ENCODE data around the gene ZNF35. TPM values are rescaled to one million over a fixed set of nuclear protein-coding genes. Genes with fewer than 3 reads are reported as not detected.
A peak's percentile ranks its signal among the peaks of the same experiment; 100 is the strongest.

ZNF35 gene
- total RNA-seq, 1 donor from 2014 or later, result 23.1 TPM

- DNase-seq, result peak; percentile 76
These were observed 36.7 kb downstream of the ZNF35 start for GRCh38 chr3:44685128-44685800.

- DNase-seq, result no peak
These were observed 39.4 kb downstream of the ZNF35 start for GRCh38 chr3:44687898-44688297.

Other genes with a start within 250 kb of the ZNF35 start
- gene ZNF445, start 171.1 kb upstream of the ZNF35 start, total RNA-seq, result 9.2 and 10.6 TPM in 2 replicates
- gene ZKSCAN7, start 93.5 kb upstream of the ZNF35 start, total RNA-seq, result 1.3 and 2.2 TPM in 2 replicates
- gene ZNF660, start 63.8 kb upstream of the ZNF35 start, total RNA-seq, result 0.79 and 2.2 TPM in 2 replicates
- gene ZNF197, start 23.7 kb upstream of the ZNF35 start, total RNA-seq, result 11.0 and 11.4 TPM in 2 replicates
- gene ZNF502, start 63.9 kb downstream of the ZNF35 start, total RNA-seq, result 3.6 and 4.1 TPM in 2 replicates
- 4.2 and 5.4 TPM in 2 replicates for gene ZNF501, start 80.9 kb downstream of the ZNF35 start, total RNA-seq
- 23.0 and 23.9 TPM in 2 replicates for gene KIAA1143, start 112.9 kb downstream of the ZNF35 start, total RNA-seq
- 7.5 and 21.2 TPM in 2 replicates for gene KIF15, start 113.1 kb downstream of the ZNF35 start, total RNA-seq
- 9.2 and 14.3 TPM in 2 replicates for gene TMEM42, start 213.2 kb downstream of the ZNF35 start, total RNA-seq
- 0.14 TPM in 1 of 2 replicates, not detected in the other for gene TGM4, start 225.9 kb downstream of the ZNF35 start, total RNA-seq

All from dermis blood vessel endothelial cell (primary cell).